GM18909 (cell line): Measurements from ENCODE around the gene ACOT2.

Experiments
- ATAC-seq: cut with Tn5 transposase; IDR thresholded peaks from one replicate; pipeline ENCODE4 v1.9.1; 2021; ENCODE audit warnings: mild to moderate bottlenecking; ENCODE audit not compliant: unreplicated experiment, poor library complexity

Gene ACOT2

DNA sequence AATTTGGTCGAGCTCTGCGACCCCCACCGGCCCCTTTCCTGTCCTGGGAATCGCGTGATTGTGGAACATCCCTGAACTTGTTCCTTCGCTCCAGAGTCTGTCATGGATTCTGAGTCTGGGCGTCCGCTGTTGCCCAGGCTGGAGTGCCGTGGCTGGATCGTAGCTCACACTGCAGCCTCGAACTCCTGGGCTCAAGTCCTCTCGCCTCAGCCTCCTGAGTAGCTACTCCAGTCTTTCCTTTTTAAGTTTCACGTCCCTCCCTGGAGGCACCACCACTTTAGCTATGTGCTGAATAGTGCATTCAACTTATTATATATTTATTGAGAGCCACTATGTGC lies 44.0 kb downstream of the ACOT2 start:
- ATAC-seq, result peak; percentile 14

- ATAC-seq, result no peak
Measured at GRCh38 chr14:73613419-73613963, 44.5 kb downstream of the ACOT2 start.

GRCh38 chr14:73616831-73617230 lies 47.8 kb downstream of the ACOT2 start:
- no peak for ATAC-seq

- no peak for ATAC-seq
Measured at GRCh38 chr14:73619524-73619923, 50.5 kb downstream of the ACOT2 start.

GRCh38 chr14:73620268-73620667 lies 51.3 kb downstream of the ACOT2 start:
- ATAC-seq, result no peak

GRCh38 chr14:73623504-73624054 lies 54.6 kb downstream of the ACOT2 start:
- ATAC-seq, result no peak
